ENCODE results near the gene CCDC184. TPM values are rescaled to one million over a fixed set of nuclear protein-coding genes. Genes with fewer than 3 reads are reported as not detected.

CCDC184 gene
- total RNA-seq (ENCODE audit: low replicate concordance), result 0.30 and 0.35 TPM in 2 replicates

GRCh38 chr12:48183091-48183875 is at the start of gene CCDC184:
CCDC184 (plus strand) TSS chr12:48183644; CDS start chr12:48184123, 479 bp downstream.

GRCh38 chr12:48157018-48157888 is 26.2 kb upstream of the CCDC184 start, which contains the start of gene ASB8:
ASB8 (minus strand) TSS chr12:48157515; CDS start chr12:48153496, 4,019 bp downstream.

GRCh38 chr12:48203192-48203591 is 19.7 kb downstream of the CCDC184 start, which contains the start of gene OR10AD1:
OR10AD1 (minus strand) TSS chr12:48203292; CDS start chr12:48203292, 0 bp downstream.

Other genes starting within 250 kb of the CCDC184 start
- 38.6 and 110 TPM in 2 replicates for gene TMEM106C, start 220.0 kb upstream of the CCDC184 start, total RNA-seq (ENCODE audit: low replicate concordance)
- gene COL2A1, start 179.2 kb upstream of the CCDC184 start, total RNA-seq (ENCODE audit: low replicate concordance), result not detected in 2 replicates
- gene SENP1, start 77.6 kb upstream of the CCDC184 start, total RNA-seq (ENCODE audit: low replicate concordance), result 2.8 and 10.2 TPM in 2 replicates
- gene PFKM, start 64.3 kb upstream of the CCDC184 start, total RNA-seq (ENCODE audit: low replicate concordance), result 67.6 and 88.8 TPM in 2 replicates
- gene ASB8, start 26.1 kb upstream of the CCDC184 start, total RNA-seq (ENCODE audit: low replicate concordance), result 12.7 and 16.6 TPM in 2 replicates
- gene OR10AD1, start 19.6 kb downstream of the CCDC184 start, total RNA-seq (ENCODE audit: low replicate concordance), result not detected in 2 replicates
- gene ZNF641, start 167.3 kb downstream of the CCDC184 start, total RNA-seq (ENCODE audit: low replicate concordance), result 8.4 and 18.8 TPM in 2 replicates

Data from smooth muscle cell of the coronary artery (primary cell).